Measurements from ENCODE around the gene NMRK1.

The NMRK1 gene

GRCh38 chr9:75102177-75102790 lies 14.3 kb upstream of the NMRK1 start:
- DNase-seq (ENCODE audit: low read depth in 2 of 2), result no peak

- DNase-seq (ENCODE audit: low read depth in 2 of 2), result no peak
Observed at GRCh38 chr9:75101004-75101588, 13.1 kb upstream of the NMRK1 start.

GRCh38 chr9:75096796-75097195 lies 8.8 kb upstream of the NMRK1 start:
- DNase-seq (ENCODE audit: low read depth in 2 of 2), result no peak

GRCh38 chr9:75092766-75093165 lies 4.8 kb upstream of the NMRK1 start:
- no peak for DNase-seq (ENCODE audit: low read depth in 2 of 2)

GRCh38 chr9:75090579-75090978 lies 2.6 kb upstream of the NMRK1 start:
- DNase-seq (ENCODE audit: low read depth in 2 of 2), result no peak

GRCh38 chr9:75089373-75089766 lies 1.4 kb upstream of the NMRK1 start:
- DNase-seq (ENCODE audit: low read depth in 2 of 2), result no peak

GRCh38 chr9:75088646-75089372 lies 854 bp upstream of the NMRK1 start:
- DNase-seq (ENCODE audit: low read depth in 2 of 2), result no peak

GRCh38 chr9:75087289-75087823 lies 599 bp downstream of the NMRK1 start:
- no peak for DNase-seq (ENCODE audit: low read depth in 2 of 2)

GRCh38 chr9:75086541-75087288 lies 1.2 kb downstream of the NMRK1 start:
- DNase-seq (ENCODE audit: low read depth in 2 of 2), result no peak

- DNase-seq (ENCODE audit: low read depth in 2 of 2), result no peak
Observed at GRCh38 chr9:75085640-75086039, 2.3 kb downstream of the NMRK1 start.

GRCh38 chr9:75084081-75084672 lies 3.8 kb downstream of the NMRK1 start:
- no peak for DNase-seq (ENCODE audit: low read depth in 2 of 2)

- DNase-seq (ENCODE audit: low read depth in 2 of 2), result no peak
Observed at GRCh38 chr9:75083188-75083970, 4.6 kb downstream of the NMRK1 start.

- no peak for DNase-seq (ENCODE audit: low read depth in 2 of 2)
Observed at GRCh38 chr9:75081632-75082031, 6.3 kb downstream of the NMRK1 start.

GRCh38 chr9:75072895-75073294 lies 15.1 kb downstream of the NMRK1 start:
- DNase-seq (ENCODE audit: low read depth in 2 of 2), result no peak

GRCh38 chr9:75071530-75072122 lies 16.3 kb downstream of the NMRK1 start:
- DNase-seq (ENCODE audit: low read depth in 2 of 2), result peak; percentile 25 to 44

- no peak for DNase-seq (ENCODE audit: low read depth in 2 of 2)
Observed at GRCh38 chr9:75069171-75069570, 18.8 kb downstream of the NMRK1 start.

- no peak for DNase-seq (ENCODE audit: low read depth in 2 of 2)
Observed at GRCh38 chr9:75067894-75068293, 20.1 kb downstream of the NMRK1 start.

GRCh38 chr9:75065510-75065909 lies 22.4 kb downstream of the NMRK1 start:
- no peak for DNase-seq (ENCODE audit: low read depth in 2 of 2)

- no peak for DNase-seq (ENCODE audit: low read depth in 2 of 2)
Observed at GRCh38 chr9:75064307-75065025, 23.5 kb downstream of the NMRK1 start.
